H1 (cell line): Measurements from ENCODE around the gene SMIM8. TPM values are rescaled to one million over a fixed set of nuclear protein-coding genes. Genes with fewer than 3 reads are reported as not detected.

Experiments used
- ASH2L ChIP-seq: fragments of 200-600, 300-600 bp; sonication (generic); IDR thresholded peaks from one replicate; pipeline ENCODE4 v1.7.1; 2017; ENCODE audit warnings: low read length
- BRCA1 ChIP-seq: IDR thresholded peaks from 2 replicates; pipeline ENCODE4 v1.6.1; 2012; ENCODE audit warnings: low read depth, low read length, improper control_type of control experiment
- CBX8 ChIP-seq: fragments of 300-800, 300-1000 bp; sonication (generic); IDR thresholded peaks from 2 replicates; pipeline ENCODE4 v1.7.1; 2016; ENCODE audit warnings: low read depth, low read length, borderline replicate concordance
- CTBP2 ChIP-seq: IDR thresholded peaks from 2 replicates; pipeline ENCODE4 v1.7.0; 2011; ENCODE audit warnings: borderline replicate concordance, mild to moderate bottlenecking, moderate library complexity, mixed read lengths, low read length; ENCODE audit not compliant: insufficient read depth, insufficient read length
- JUN ChIP-seq: IDR thresholded peaks from 2 replicates; pipeline ENCODE4 v1.6.1; 2011; ENCODE audit warnings: low read depth, mild to moderate bottlenecking, improper control_type of control experiment, low read length
- KDM4A ChIP-seq: IDR thresholded peaks from one replicate; pipeline ENCODE4 v1.7.1; 2012; ENCODE audit warnings: low read depth, mild to moderate bottlenecking, moderate library complexity, low read length, inconsistent platforms; ENCODE audit not compliant: severe bottlenecking
- MAFK ChIP-seq: IDR thresholded peaks from 2 replicates; pipeline ENCODE4 v1.6.1; 2012; ENCODE audit warnings: low read depth, mild to moderate bottlenecking, improper control_type of control experiment, low read length
- POU5F1 ChIP-seq: IDR thresholded peaks from 2 replicates; pipeline ENCODE4 v1.6.1; 2011; ENCODE audit warnings: low read depth, mild to moderate bottlenecking, low read length, moderate library complexity
- SP1 ChIP-seq: IDR thresholded peaks from 2 replicates; pipeline ENCODE4 v1.6.1; 2011; ENCODE audit warnings: low read depth, low read length
- SP4 ChIP-seq: IDR thresholded peaks from 2 replicates; pipeline ENCODE4 v1.6.1; 2012; ENCODE audit warnings: low read length, inconsistent platforms
- SUZ12 ChIP-seq: fragments of 200-600 bp; sonication (generic); IDR thresholded peaks from 2 replicates; pipeline ENCODE4 v1.6.1; 2012; ENCODE audit warnings: mild to moderate bottlenecking, inconsistent platforms, low read length, moderate library complexity, mixed read lengths
- polyA plus RNA-seq, 7 experiments: library from polyadenylated mRNA; depleted of rRNA in 3 of 7; stranded (reverse) in 5 of 7; unstranded in 2 of 7; fragments of >200 nt in 5 of 7; fragments of 200-250 nt in 2 of 7; gene quantifications; 1 replicate in 5 of 7; 2 replicates in 1 of 7; 4 replicates in 1 of 7; pipeline versions ENCODE4 v1.2.1 to v1.2.3, GENCODE V29; 2011 to 2013; ENCODE audit warnings: missing spikeins in 2 of 7, mixed read lengths in 2 of 7
- total RNA-seq: library from RNA; stranded (reverse); fragmentation: NEBNext Ultra II Directional; extraction: Animal tissue kit (Norgen Biotek cat#: 25700); gene quantifications from 2 replicates; pipeline ENCODE4 v1.2.1, GENCODE V29; 2021

SMIM8 gene
- total and polyA plus RNA-seq, 2 of the 8 experiments (the other 6 are each of a cell fraction or from before 2014, with no cell fraction given), result 3.0 to 10.7 TPM

- TF ChIP-seq CTBP2, result no peak
- TF ChIP-seq SP4, result no peak
- TF ChIP-seq SUZ12, result no peak
- TF ChIP-seq CBX8, result no peak
- TF ChIP-seq BRCA1, result no peak
- peak; percentile 66 for TF ChIP-seq KDM4A
- no peak for TF ChIP-seq JUN
- no peak for TF ChIP-seq MAFK
- TF ChIP-seq ASH2L, result peak; percentile 67
- TF ChIP-seq POU5F1, result no peak
- no peak for TF ChIP-seq SP1
These were observed at the start of gene SMIM8 (continued) for GRCh38 chr6:87322304-87323212.
